HAP-1 (cell line): Measurements from ENCODE around the gene HIBADH.
A peak's percentile ranks its signal among the peaks of the same experiment; 100 is the strongest.

Source experiments
- DNase-seq, 2 experiments: peaks; one replicate each; pipeline ENCODE4 v3.0.0-alpha.2; 2016 to 2020; ENCODE audit warnings: low spot score in 2 of 2
- H3K27me3 ChIP-seq: fragments of 250-450 bp; sonication (Bioruptor Pico); 2 replicates; pipeline ENCODE4 v1.5.1; 2020; ENCODE audit warnings: low read depth, mild to moderate bottlenecking, moderate library complexity
- H3K36me3 ChIP-seq: fragments of 250-450 bp; sonication (Bioruptor Pico); replicated peaks from 2 replicates; pipeline ENCODE4 v1.5.1; 2020; ENCODE audit warnings: mild to moderate bottlenecking
- H3K4me1 ChIP-seq: fragments of 250-450 bp; sonication (Bioruptor Pico); 2 replicates; pipeline ENCODE4 v1.5.1; 2020; ENCODE audit warnings: mild to moderate bottlenecking
- H3K4me3 ChIP-seq: fragments of 250-450 bp; sonication (Bioruptor Pico); 2 replicates; pipeline ENCODE4 v1.5.1; 2020; ENCODE audit warnings: mild to moderate bottlenecking, moderate library complexity
- H3K9me3 ChIP-seq: fragments of 250-450 bp; sonication (Bioruptor Pico); 2 replicates; pipeline ENCODE4 v1.5.1; 2020; ENCODE audit warnings: mild to moderate bottlenecking, moderate library complexity
- in situ Hi-C: fragments of 300-500 bp; cut with MboI; formaldehyde crosslinking; loops from 3 replicates; pipeline ENCODE4 v1.14.3; 2020; ENCODE audit warnings: low sequenced_read_pairs, inconsistent platforms, mixed read lengths

HIBADH gene

DNA sequence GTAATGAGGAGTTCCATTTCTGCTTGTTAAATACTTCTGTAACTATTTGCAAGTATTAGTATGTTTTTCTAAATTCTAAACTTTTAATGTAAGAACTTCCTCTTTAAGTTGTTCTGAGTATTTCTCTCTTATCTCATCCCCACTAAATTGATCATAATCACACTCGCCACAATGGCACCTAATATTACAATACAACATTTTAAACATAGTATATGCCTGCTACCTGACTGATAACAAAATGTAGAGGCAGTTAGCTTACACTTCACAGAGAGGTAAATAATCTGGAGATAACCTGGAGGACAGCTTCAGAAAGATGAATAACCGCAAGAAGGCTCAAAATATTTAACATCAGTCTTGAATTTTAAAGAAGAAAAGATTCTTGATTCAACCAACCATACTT lies 48.6 kb downstream of the HIBADH start:
- Histone ChIP-seq H3K27me3 (no peaks in the 10 kb centered on the region), H3K9me3 (peaks cover 5% of the 10 kb centered on the region), H3K4me3 (no peak overlapping the region), H3K4me1 (peaks cover 12% of the 10 kb centered on the region), H3K36me3 (0 out of 2 replicates have a peak, but pooled peaks cover 3% of the 10 kb centered on the region)
- DNase-seq: no peak
- in situ Hi-C loops: no loop called here

DNA sequence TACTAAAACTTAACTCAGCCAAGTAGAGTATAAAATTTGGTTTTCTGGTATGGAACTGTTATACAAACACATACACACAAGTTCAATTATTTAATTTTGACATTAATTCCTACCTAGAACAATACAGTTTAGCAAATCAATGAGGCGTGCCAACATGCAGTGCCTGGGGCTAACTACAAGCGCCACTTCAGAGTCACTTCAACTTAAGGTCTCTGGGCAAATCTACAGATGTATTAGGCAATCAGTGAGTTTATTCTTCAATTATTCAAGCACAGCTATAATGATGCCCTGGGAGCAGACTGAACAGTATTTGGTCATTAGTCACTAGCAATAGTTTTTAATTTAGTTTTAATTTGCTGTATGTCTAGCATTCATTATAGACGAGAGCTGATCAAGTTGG lies 51.6 kb downstream of the HIBADH start:
- Histone ChIP-seq H3K4me1 (peaks cover 22% of the 10 kb centered on the region), H3K36me3 (0 out of 2 replicates have a peak, but pooled peaks cover 1% of the 10 kb centered on the region), H3K27me3 (no peaks in the 10 kb centered on the region), H3K4me3 (no peak overlapping the region), H3K9me3 (no peaks in the 10 kb centered on the region)
- DNase-seq: peak in 1 of 2 experiments; percentile 31
- in situ Hi-C loops: no loop called here

DNA sequence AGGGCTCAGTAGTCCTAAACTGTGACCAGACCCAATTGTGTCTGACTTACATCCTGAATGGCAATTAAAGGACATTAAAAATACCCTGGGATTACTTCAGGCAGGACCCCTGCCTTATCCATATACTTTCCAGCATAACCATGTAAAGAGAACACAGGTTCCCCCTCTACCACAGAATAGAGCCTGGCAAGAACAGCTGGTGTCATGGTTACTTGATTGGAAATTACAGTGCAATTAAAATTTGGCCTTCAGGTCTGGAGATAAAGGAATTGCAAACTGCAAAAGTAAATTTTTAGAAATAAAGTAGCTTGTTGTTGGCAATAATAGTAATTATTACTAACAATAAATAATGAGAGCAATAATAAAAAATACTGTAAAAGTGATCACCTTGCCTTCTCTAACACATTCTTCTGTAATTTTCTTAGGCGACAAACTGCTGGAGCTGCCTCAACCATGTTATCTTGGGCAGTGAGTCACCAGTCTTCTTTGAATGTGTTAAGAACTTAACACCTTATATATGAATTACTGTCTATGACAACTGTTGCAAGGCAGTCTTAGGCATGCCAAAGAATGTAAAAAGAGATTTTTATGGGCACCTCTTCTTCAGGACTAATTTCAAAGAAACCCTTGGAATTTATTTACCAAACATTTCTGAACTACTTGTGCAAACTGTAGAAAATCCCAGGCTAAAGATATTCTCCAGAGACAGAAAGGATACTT lies 53.7 kb downstream of the HIBADH start:
- H3K27me3 ChIP-seq: no peaks in the 10 kb centered on the region
- peaks cover 39% of the 10 kb centered on the region for H3K4me1 ChIP-seq
- H3K36me3 ChIP-seq: no peaks in the 10 kb centered on the region
- H3K9me3 ChIP-seq: no peaks in the 10 kb centered on the region
- in situ Hi-C loops: no loop called here
- H3K4me3 ChIP-seq: no peak overlapping the region
- no peak for DNase-seq

DNA sequence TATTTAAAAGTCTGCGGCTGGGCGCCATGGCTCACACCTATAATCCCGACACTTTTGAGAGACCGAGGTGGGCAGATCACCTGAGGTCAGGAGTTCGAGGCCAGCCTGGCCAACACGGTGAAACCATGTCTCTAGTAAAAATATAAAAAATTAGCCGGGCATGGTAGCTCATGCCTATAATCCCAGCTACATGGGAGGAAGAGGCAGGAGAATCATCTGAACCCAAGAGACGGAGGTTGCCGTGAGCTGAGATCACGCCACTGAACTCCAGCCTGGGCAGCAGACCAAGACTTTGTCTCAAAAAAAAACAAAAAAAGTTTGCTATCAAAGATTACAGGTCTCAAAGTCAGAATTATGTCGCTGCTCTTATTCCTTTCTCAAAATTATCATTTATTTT lies 55.5 kb downstream of the HIBADH start:
- H3K9me3 ChIP-seq: no peaks in the 10 kb centered on the region
- H3K27me3 ChIP-seq: no peaks in the 10 kb centered on the region
- H3K4me3 ChIP-seq: no peak overlapping the region
- no peak for DNase-seq
- peaks cover 48% of the 10 kb centered on the region for H3K4me1 ChIP-seq
- H3K36me3 ChIP-seq: no peaks in the 10 kb centered on the region
- in situ Hi-C loops: no loop called here

DNA sequence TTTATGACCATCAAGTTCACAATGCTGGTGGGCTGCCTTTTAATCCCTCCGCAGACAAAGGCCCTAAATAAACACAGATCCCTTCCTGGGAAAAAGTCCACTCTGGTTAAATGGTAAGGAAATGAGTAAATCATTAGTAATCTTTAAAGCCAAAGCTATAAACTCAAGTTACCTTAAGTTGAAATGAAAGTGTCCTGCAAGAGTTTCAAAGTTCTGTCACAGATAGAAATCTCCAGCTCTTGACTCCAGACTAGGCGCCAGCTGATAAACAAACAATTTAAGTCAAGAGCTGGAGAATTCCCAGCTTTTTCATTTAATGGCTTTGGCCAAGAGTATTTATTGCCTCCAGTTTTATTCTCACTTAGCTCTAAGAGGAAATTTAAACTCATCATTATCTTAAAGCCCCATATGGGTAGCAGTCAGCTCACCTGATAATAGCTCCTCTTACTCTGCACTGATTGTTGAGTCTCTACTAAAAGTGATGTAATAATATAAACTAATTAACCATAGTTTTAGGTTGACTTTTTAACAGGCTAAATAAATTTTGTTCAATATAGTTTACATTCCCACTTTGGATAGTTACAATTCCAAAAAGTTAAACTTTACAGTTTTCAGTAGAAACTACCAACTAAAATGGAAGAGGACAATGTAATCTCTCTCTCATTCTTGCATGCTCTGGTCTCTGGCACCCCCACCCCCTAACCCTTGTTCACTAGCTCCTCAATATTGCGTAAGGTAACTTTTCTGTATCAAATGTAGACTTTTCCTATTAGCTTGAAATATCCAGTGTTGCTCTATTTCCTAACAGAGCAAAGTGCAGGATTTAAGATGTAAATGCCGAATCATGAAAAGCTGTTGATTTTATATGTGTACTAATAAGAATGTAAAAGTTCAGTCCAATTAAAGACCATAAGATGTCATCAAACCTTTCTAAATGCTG lies 56.1 kb downstream of the HIBADH start:
- in situ Hi-C loops: no loop called here
- no peaks in the 10 kb centered on the region for H3K36me3 ChIP-seq
- H3K4me1 ChIP-seq: peaks cover 48% of the 10 kb centered on the region
- H3K4me3 ChIP-seq: no peak overlapping the region
- DNase-seq: peak; percentile 53 to 77
- no peaks in the 10 kb centered on the region for H3K27me3 ChIP-seq
- no peaks in the 10 kb centered on the region for H3K9me3 ChIP-seq

DNA sequence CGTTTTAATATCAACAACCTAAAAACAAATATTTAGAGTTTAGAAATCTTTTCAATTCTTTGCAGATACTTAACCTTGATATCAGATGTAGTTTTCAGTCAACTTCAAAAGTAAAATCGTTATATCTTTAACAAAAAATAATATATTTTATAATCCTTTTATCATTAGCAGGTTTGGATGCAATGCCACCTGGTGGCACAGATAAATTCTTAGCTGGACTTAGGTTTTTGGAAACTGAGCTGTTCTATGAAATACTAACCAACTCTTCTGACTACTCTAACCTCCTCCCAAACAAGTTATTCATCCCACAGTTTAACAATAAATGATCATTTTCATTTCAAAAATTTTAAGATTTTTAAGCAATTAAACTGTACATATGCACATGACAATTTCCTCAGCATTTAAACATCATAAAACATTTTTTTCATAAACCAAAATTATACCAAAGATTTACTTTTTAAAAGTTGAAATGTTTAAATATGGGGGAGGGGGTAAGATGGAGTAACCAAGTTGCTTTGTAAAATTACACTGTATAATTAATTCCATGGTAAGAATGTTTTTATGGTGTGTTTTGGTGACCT lies 56.9 kb downstream of the HIBADH start:
- no peak overlapping the region for H3K4me3 ChIP-seq

DNA sequence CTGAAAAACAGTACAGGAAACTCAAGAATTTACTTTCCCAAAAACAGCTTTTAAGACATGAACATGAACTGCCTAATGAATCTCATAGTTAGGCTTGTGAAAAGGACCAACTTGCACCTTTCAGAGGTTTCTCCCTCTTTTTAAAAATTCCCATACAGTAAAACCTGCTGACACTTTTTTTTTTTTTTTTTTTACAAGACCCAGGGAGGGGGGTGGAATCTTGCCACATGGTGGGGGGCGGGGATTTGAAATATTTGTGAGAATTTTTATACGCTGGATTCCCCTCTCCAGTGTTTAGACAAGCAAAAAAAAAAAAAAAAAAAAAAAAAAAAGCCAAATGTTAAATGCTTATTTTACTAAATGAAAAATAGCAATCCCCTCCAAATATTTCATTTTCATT lies 57.4 kb downstream of the HIBADH start:
- no peaks in the 10 kb centered on the region for H3K9me3 ChIP-seq
- no peaks in the 10 kb centered on the region; the same call in 1 of the 2 replicates for H3K36me3 ChIP-seq
- DNase-seq: no peak
- in situ Hi-C loops: no loop called here
- peaks cover 40% of the 10 kb centered on the region for H3K4me1 ChIP-seq
- no peak overlapping the region for H3K4me3 ChIP-seq
- no peaks in the 10 kb centered on the region for H3K27me3 ChIP-seq

More for the DNA sequence above, 56.9 kb downstream of the HIBADH start:
- Histone ChIP-seq H3K9me3 (no peaks in the 10 kb centered on the region), H3K4me1 (peaks cover 43% of the 10 kb centered on the region), H3K36me3 (no peaks in the 10 kb centered on the region), H3K27me3 (no peaks in the 10 kb centered on the region)
- in situ Hi-C loops: no loop called here
- peak; percentile 14 to 54 for DNase-seq

DNA sequence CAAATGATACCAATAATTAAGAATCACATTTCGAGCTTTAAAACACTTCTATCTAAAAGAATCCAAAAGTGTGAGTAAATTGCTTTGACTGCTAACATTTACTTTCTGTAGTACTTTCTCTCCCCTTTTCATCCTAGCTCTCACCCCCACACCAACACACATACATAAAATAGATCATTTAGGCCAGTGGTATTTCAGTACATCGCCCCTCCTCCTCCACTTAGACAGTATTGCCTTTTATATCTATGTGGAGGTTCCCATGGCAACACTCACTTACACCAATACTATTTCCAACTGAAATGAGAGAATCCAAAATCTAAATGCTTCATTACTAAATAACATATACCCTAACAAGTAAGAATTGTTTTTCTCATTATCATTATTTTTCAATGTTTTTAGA lies 58.9 kb downstream of the HIBADH start:
- no peaks in the 10 kb centered on the region for H3K9me3 ChIP-seq
- H3K27me3 ChIP-seq: no peaks in the 10 kb centered on the region
- DNase-seq: peak; percentile 25 to 53
- H3K36me3 ChIP-seq: no peaks in the 10 kb centered on the region; the same call in 1 of the 2 replicates
- in situ Hi-C loops: no loop called here
- H3K4me1 ChIP-seq: peaks cover 36% of the 10 kb centered on the region
- H3K4me3 ChIP-seq: no peak overlapping the region

DNA sequence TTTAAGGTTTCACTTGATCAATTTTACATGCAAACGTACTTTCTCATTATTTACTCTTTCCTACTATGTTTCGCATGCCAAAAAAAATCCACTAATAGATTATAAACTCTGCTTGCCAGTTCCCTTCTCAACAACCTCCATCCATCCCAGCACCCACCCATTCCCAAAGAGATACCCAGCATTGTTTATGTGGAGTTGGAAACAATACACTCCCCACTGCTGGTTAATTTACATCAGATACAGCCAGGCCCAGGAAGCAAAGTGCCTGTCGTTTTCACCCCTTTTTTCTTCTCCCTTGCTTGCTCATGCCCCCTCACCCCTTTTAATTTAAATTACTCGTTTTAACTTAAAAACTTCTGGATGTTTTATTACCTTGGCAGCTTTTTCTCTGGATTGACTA lies 59.9 kb downstream of the HIBADH start:
- Histone ChIP-seq H3K9me3 (no peaks in the 10 kb centered on the region), H3K4me1 (peaks cover 36% of the 10 kb centered on the region), H3K4me3 (no peak overlapping the region), H3K36me3 (no peaks in the 10 kb centered on the region; the same call in 1 of the 2 replicates), H3K27me3 (no peaks in the 10 kb centered on the region)
- in situ Hi-C loops: no loop called here
- no peak for DNase-seq

DNA sequence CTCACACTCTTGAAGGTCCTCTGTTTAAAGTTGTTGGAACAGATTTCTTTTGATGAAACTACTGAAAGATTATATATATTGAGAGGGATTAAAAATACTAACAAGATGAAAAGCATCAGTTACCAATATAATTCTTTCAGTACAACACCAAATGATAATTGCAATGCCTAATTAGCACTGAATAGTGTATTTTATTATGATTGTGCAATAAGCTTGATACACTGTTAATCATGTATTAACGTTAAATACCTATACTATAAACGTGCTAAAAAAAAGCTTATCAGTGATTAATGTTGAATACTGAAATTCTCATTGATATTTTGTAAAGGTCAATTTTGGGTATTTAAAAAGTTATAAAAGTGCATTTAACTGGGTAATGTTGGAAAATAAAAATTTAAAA lies 61.5 kb downstream of the HIBADH start:
- H3K4me3 ChIP-seq: no peak overlapping the region
- H3K36me3 ChIP-seq: no peaks in the 10 kb centered on the region; the same call in 1 of the 2 replicates
- H3K27me3 ChIP-seq: no peaks in the 10 kb centered on the region
- no peaks in the 10 kb centered on the region for H3K9me3 ChIP-seq
- peaks cover 28% of the 10 kb centered on the region for H3K4me1 ChIP-seq
- DNase-seq: no peak
- in situ Hi-C loops: no loop called here

DNA sequence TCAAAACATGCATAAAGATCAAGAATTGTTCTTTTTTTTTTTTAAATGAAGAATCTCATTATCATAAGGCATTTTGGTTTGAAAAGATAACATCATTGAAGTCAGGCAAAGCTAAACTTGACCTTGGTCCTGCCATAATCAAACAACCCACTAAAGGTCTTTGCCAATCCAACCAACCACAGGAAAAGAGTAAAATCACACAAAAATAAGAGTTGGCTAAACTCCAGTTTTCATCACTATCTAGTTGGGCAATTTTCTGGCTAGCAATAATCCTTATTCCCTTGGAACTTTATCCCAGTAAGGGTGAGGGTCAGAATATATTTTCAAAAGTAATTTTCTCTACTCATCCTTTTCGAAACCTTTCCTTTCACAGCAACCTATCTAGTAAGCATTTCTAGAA lies 62.4 kb downstream of the HIBADH start:
- Histone ChIP-seq H3K4me1 (peaks cover 21% of the 10 kb centered on the region), H3K9me3 (no peaks in the 10 kb centered on the region), H3K27me3 (no peaks in the 10 kb centered on the region), H3K36me3 (no peaks in the 10 kb centered on the region; the same call in 1 of the 2 replicates), H3K4me3 (no peak overlapping the region)
- no peak for DNase-seq
- in situ Hi-C loops: no loop called here

DNA sequence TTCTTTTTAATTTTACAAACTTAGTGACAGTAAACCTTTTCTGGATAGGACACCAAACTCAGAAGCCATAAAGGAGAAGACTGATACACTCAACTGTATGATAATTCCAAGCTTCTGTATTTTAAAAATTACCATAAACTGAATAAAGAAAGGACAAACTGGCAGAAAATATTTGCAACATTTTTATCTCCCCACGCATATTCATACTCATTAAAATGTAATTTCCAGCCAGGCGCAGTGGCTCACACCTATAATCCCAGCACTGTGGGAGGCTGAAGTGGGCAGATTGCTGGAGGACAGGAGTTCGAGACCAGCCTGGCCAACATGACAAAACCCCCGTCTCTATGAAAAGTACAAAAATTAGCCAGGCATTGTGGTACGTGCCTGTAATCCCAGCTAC lies 67.7 kb downstream of the HIBADH start:
- no peak for DNase-seq
- no peak overlapping the region for H3K4me3 ChIP-seq
- no peaks in the 10 kb centered on the region for H3K36me3 ChIP-seq
- H3K27me3 ChIP-seq: no peaks in the 10 kb centered on the region
- H3K9me3 ChIP-seq: no peaks in the 10 kb centered on the region
- in situ Hi-C loops: loop anchor here (25.0 kb wide), 1 partner anchor 317 kb away; no protein-coding TSS in a partner anchor
- peaks cover 15% of the 10 kb centered on the region for H3K4me1 ChIP-seq

DNA sequence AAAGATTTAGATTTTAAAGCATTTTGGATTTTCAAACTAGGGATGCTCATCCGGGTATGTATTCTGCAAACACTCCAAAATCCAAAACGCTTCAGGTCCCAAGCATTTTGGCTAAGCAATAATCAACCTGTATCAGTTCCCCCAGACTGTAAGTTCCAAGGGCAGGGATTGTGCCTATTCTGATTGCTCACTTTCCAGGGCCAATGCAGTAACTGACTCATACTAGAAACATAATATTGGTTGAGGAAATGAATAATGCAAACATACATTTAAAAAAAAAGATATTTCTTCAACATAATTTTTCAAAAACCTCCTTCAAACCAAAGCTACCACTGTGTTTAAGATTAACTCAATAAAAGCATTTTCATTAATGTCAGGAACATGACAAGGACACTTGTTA lies 69.5 kb downstream of the HIBADH start:
- in situ Hi-C loops: loop anchor here (25.0 kb wide), 1 partner anchor 319 kb away; no protein-coding TSS in a partner anchor
- no peaks in the 10 kb centered on the region for H3K9me3 ChIP-seq
- peaks cover 15% of the 10 kb centered on the region for H3K4me1 ChIP-seq
- no peaks in the 10 kb centered on the region for H3K27me3 ChIP-seq
- no peak for DNase-seq
- H3K4me3 ChIP-seq: no peak overlapping the region
- H3K36me3 ChIP-seq: no peaks in the 10 kb centered on the region
